ENCODE measurements around the gene GGNBP2. TPM values are rescaled to one million over a fixed set of nuclear protein-coding genes. Genes with fewer than 3 reads are reported as not detected.

Gene GGNBP2
- total RNA-seq, 4 donors from 2014 or later: 48.6 to 128 (median 91.6) TPM

DNA sequence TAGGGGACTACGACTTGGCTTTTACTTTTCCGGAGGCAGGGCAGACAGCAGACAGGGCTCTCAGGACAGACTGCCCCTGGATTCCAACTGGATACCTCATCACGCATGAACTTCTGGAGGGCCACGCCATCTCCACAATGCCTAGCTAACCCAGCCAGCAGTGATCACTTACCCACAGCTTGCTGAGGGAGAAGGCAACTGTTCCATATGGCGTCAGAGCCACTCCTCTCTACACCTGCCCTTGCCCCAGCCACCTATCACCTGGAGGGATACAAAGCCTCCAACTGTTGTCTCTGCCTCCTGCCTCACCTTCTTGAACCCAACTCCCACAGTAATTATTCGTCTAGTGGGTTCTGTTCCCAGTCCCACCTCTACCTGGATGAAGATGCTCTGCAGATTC is 18.8 kb upstream of the GGNBP2 start:
- H3K27ac ChIP-seq: no peak overlapping the region
- H3K4me3 ChIP-seq: no peak overlapping the region
- intact Hi-C loops (cut with DNase I; ENCODE audit: low total_unique reads) (no loop called here), in situ Hi-C loops (cut with MboI; ENCODE audit: low pct_ligation_motif_present in 1 of 4, low pct_unique_long_range_greater_than_20kb in 1 of 4, low sequenced_read_pairs in 3 of 4) (no loop called here)
- WGBS, 2 donors (ENCODE audit: low coverage in 1 of 2): 96 to 100% methylated on average over 1 to 6 of the region's 6 CpGs
- TF ChIP-seq EP300 (IDR thresholded peaks at IDR 0.05; ENCODE audit: low read depth) (no peak), POLR2AphosphoS5 (IDR thresholded peaks at IDR 0.05) (no peak), POLR2A (IDR thresholded peaks at IDR 0.05) (no peak)
- TF ChIP-seq, protein P1, sequence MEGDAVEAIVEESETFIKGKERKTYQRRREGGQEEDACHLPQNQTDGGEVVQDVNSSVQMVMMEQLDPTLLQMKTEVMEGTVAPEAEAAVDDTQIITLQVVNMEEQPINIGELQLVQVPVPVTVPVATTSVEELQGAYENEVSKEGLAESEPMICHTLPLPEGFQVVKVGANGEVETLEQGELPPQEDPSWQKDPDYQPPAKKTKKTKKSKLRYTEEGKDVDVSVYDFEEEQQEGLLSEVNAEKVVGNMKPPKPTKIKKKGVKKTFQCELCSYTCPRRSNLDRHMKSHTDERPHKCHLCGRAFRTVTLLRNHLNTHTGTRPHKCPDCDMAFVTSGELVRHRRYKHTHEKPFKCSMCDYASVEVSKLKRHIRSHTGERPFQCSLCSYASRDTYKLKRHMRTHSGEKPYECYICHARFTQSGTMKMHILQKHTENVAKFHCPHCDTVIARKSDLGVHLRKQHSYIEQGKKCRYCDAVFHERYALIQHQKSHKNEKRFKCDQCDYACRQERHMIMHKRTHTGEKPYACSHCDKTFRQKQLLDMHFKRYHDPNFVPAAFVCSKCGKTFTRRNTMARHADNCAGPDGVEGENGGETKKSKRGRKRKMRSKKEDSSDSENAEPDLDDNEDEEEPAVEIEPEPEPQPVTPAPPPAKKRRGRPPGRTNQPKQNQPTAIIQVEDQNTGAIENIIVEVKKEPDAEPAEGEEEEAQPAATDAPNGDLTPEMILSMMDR (IDR thresholded peaks at IDR 0.05): no peak
- no peaks in the 10 kb centered on the region for H3K27me3 ChIP-seq
- no peaks in the 10 kb centered on the region for H3K4me1 ChIP-seq
- no peaks in the 10 kb centered on the region for H3K9me3 ChIP-seq
- no peak for DNase-seq
- peaks cover 0 to 32% (median 10%) of the 10 kb centered on the region in 4 donors for H3K36me3 ChIP-seq

DNA sequence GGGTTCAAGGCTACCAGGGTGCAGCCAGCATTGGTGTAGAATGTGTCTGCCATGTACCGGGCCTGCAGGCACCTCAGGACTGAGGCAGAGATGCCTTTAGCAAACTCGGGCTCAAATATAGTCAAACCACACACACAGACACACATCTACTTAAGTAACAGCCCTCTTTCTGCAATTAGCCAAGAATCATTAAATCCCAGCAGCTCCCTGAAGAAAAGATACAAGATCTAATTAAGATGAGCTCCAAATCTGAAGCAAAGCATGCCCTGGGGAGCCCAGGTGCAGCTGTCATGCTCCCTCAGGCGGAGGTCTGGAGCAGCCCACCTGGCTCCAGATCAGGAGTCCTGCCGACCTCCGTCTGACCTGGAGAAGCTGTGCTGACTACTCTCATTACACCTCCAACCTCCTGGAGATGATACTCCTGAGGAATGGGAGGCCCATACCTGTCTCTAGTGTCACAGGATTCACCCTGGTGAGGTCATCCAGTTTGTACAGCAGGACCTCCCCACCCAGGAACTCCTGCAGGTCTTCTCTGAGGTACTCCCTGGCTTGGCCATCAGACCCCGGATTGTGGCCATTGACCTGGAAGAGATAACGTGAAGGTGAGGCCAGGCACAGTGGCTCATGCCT is 17.0 kb upstream of the GGNBP2 start:
- Histone ChIP-seq H3K27ac (no peak overlapping the region), H3K4me3 (no peak overlapping the region), H3K27me3 (no peaks in the 10 kb centered on the region), H3K9me3 (no peaks in the 10 kb centered on the region), H3K36me3 (peaks cover 0 to 32% (median 9%) of the 10 kb centered on the region in 4 donors), H3K4me1 (no peaks in the 10 kb centered on the region)
- DNase-seq: no peak
- no peak for TF ChIP-seq EP300 (IDR thresholded peaks at IDR 0.05; ENCODE audit: low read depth)
- no peak for TF ChIP-seq POLR2AphosphoS5 (IDR thresholded peaks at IDR 0.05)
- no peak for TF ChIP-seq POLR2A (IDR thresholded peaks at IDR 0.05)
- TF ChIP-seq, protein P1 (IDR thresholded peaks at IDR 0.05): no peak
- WGBS, 2 donors (ENCODE audit: low coverage in 1 of 2): 99 to 100% methylated on average over 1 to 7 of the region's 7 CpGs
- in situ Hi-C loops (cut with MboI; ENCODE audit: low pct_ligation_motif_present in 1 of 4, low pct_unique_long_range_greater_than_20kb in 1 of 4, low sequenced_read_pairs in 3 of 4): no loop called here
- intact Hi-C loops (cut with DNase I; ENCODE audit: low total_unique reads): no loop called here

DNA sequence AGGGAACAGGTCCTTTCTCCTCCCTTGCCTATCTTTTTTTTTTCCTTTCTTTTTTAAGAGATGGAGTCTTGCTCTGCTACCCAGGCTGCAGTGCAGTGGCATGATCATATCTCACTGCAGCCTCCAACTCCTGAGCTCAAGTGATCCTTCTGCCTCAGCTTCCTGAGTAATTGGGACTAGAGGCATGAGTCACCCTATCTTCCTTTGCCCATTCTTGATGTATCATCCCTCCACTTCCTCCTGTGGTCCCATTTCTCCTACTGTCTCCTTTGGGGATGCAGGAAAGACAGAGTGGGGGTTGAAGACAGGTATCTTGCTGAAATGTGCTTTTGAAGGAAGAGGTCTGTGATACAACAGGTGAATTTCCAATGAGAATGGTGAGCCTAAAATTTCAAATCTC is 15.6 kb upstream of the GGNBP2 start:
- Histone ChIP-seq H3K4me1 (peaks cover 0 to 9% (median 8%) of the 10 kb centered on the region in 4 donors), H3K4me3 (no peak overlapping the region), H3K9me3 (no peaks in the 10 kb centered on the region), H3K27me3 (no peaks in the 10 kb centered on the region), H3K36me3 (peaks cover 0 to 27% (median 6%) of the 10 kb centered on the region in 4 donors), H3K27ac (no peak overlapping the region)
- in situ Hi-C loops (cut with MboI; ENCODE audit: low pct_ligation_motif_present in 1 of 4, low pct_unique_long_range_greater_than_20kb in 1 of 4, low sequenced_read_pairs in 3 of 4) (no loop called here), intact Hi-C loops (cut with DNase I; ENCODE audit: low total_unique reads) (no loop called here)
- no peak for DNase-seq
- TF ChIP-seq EP300 (IDR thresholded peaks at IDR 0.05; ENCODE audit: low read depth) (no peak), POLR2AphosphoS5 (IDR thresholded peaks at IDR 0.05) (no peak), POLR2A (IDR thresholded peaks at IDR 0.05) (no peak)
- TF ChIP-seq, protein P1 (IDR thresholded peaks at IDR 0.05): no peak

DNA sequence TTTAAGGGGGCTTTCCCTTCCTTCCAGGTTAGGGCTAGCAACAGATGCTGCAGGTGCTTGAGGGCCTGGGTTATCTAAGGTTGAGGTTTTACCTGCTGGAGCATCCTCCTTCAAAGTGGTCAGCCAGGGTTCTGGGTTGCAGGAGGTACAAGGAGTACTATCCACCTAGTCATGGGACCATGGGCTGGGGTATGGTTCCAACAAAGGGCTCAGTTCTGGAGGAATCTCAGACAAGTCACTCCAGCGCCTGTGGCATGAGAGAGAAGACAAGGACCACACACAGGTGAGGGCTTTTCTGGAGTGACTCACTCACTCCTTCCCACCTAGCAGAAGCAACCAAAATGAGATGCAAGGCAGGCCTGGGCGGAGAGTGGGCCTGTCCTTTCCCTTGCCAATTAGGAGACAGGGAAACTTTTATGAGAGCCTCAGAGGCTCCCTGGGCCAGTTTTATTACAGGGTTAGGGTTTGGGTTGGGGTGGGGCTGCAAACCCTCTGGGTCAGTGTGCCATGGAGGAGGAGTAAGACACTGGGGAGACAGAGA is 12.2 kb upstream of the GGNBP2 start:
- in situ Hi-C loops (cut with MboI; ENCODE audit: low pct_ligation_motif_present in 1 of 4, low pct_unique_long_range_greater_than_20kb in 1 of 4, low sequenced_read_pairs in 3 of 4): no loop called here
- Histone ChIP-seq H3K27me3 (no peaks in the 10 kb centered on the region), H3K9me3 (no peaks in the 10 kb centered on the region), H3K27ac (no peak overlapping the region), H3K4me1 (peaks cover 0 to 18% (median 16%) of the 10 kb centered on the region in 4 donors), H3K36me3 (peaks cover 0 to 5% (median 0%) of the 10 kb centered on the region in 4 donors), H3K4me3 (no peak overlapping the region)
- WGBS, 2 donors (ENCODE audit: low coverage in 1 of 2): 93% methylated on average over 2 of the region's 2 CpGs; no CpG with 5 or more reads in 1 of the 2 donors
- DNase-seq: no peak
- no peak for TF ChIP-seq POLR2AphosphoS5 (IDR thresholded peaks at IDR 0.05)
- TF ChIP-seq POLR2A (IDR thresholded peaks at IDR 0.05): no peak
- TF ChIP-seq, protein P1 (IDR thresholded peaks at IDR 0.05): no peak
- no peak for TF ChIP-seq EP300 (IDR thresholded peaks at IDR 0.05; ENCODE audit: low read depth)
- intact Hi-C loops (cut with DNase I; ENCODE audit: low total_unique reads): no loop called here

Data from transverse colon (tissue), 4 donors.